HAP-1 (cell line): ENCODE data around the gene XRCC3.

ENCODE experiments used
- DNase-seq, 2 experiments: peaks; one replicate each; pipeline ENCODE4 v3.0.0-alpha.2; 2016 to 2020; ENCODE audit warnings: low spot score in 2 of 2
- H3K27me3 ChIP-seq: fragments of 250-450 bp; sonication (Bioruptor Pico); 2 replicates; pipeline ENCODE4 v1.5.1; 2020; ENCODE audit warnings: low read depth, mild to moderate bottlenecking, moderate library complexity
- H3K36me3 ChIP-seq: fragments of 250-450 bp; sonication (Bioruptor Pico); replicated peaks from 2 replicates; pipeline ENCODE4 v1.5.1; 2020; ENCODE audit warnings: mild to moderate bottlenecking
- H3K4me1 ChIP-seq: fragments of 250-450 bp; sonication (Bioruptor Pico); 2 replicates; pipeline ENCODE4 v1.5.1; 2020; ENCODE audit warnings: mild to moderate bottlenecking
- H3K4me3 ChIP-seq: fragments of 250-450 bp; sonication (Bioruptor Pico); 2 replicates; pipeline ENCODE4 v1.5.1; 2020; ENCODE audit warnings: mild to moderate bottlenecking, moderate library complexity
- H3K9me3 ChIP-seq: fragments of 250-450 bp; sonication (Bioruptor Pico); 2 replicates; pipeline ENCODE4 v1.5.1; 2020; ENCODE audit warnings: mild to moderate bottlenecking, moderate library complexity
- in situ Hi-C: fragments of 300-500 bp; cut with MboI; formaldehyde crosslinking; loops from 3 replicates; pipeline ENCODE4 v1.14.3; 2020; ENCODE audit warnings: low sequenced_read_pairs, inconsistent platforms, mixed read lengths

XRCC3 gene

DNA sequence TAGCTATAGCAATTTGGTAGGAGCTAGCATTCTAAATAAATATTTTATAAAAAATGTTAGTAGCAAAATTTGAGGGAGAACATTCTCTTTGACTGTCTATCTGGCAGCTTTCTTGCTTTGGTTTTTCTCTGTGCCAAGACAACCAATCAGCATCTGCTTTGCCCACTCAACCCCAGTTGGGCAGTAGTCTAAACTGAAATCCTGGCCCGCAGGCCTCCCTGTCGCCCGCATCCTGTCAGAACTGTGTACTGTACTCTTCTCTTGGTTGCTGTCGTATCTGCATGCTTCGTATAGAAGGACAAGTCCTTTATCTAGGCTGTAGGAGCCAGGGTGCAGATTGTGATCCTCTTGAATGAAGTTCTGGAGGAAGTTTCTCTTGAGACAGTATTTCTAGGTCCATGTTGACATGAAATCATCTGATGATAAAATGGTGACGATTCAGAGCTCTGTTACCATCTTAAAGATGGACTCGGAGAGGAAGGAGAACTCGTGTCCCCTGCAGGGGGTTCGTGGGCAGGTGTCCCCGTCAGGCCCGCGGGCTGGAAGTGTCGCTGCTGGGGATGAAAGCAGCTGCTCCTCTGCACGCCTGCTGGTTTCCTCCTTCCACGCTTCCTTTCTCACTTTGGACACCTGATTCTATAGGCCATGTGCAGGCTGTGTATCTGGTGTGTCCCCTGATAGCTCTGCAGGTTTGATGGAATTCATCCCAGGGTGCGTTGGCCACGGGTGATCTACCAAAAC lies 34.6 kb downstream of the XRCC3 start:
- H3K4me3 ChIP-seq = no peak overlapping the region
- no peaks in the 10 kb centered on the region for H3K9me3 ChIP-seq
- no peaks in the 10 kb centered on the region for H3K27me3 ChIP-seq
- H3K4me1 ChIP-seq = no peaks in the 10 kb centered on the region
- no peak for DNase-seq
- H3K36me3 ChIP-seq = peaks cover 91% of the 10 kb centered on the region
- in situ Hi-C loops = loop anchor here (10.0 kb wide), 1 partner anchor 106 kb away; no protein-coding TSS in a partner anchor

DNA sequence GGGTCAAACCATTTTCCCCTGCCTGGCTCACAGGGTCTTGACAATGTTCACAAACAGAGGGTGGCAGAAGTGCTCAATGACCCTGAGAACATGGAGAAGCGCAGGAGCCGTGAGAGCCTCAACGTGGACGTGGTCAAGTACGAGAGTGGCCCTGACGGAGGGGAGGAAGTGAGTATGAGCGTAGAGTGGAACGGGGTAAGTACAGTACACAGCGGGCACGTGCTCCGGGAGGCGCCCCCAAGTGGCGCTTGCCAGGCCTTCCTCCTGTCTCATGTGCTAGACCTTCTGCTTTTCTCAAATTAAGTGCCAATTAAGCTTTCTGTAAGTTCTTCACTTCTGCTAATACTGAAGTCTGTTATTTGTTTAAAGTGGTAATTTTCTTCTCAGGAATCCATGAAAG lies 35.9 kb downstream of the XRCC3 start:
- peak; percentile 17 to 58 for DNase-seq
- Histone ChIP-seq H3K36me3 (peaks cover 93% of the 10 kb centered on the region), H3K27me3 (no peaks in the 10 kb centered on the region), H3K9me3 (no peaks in the 10 kb centered on the region), H3K4me1 (no peaks in the 10 kb centered on the region), H3K4me3 (no peak overlapping the region)
- in situ Hi-C loops = no loop called here

DNA sequence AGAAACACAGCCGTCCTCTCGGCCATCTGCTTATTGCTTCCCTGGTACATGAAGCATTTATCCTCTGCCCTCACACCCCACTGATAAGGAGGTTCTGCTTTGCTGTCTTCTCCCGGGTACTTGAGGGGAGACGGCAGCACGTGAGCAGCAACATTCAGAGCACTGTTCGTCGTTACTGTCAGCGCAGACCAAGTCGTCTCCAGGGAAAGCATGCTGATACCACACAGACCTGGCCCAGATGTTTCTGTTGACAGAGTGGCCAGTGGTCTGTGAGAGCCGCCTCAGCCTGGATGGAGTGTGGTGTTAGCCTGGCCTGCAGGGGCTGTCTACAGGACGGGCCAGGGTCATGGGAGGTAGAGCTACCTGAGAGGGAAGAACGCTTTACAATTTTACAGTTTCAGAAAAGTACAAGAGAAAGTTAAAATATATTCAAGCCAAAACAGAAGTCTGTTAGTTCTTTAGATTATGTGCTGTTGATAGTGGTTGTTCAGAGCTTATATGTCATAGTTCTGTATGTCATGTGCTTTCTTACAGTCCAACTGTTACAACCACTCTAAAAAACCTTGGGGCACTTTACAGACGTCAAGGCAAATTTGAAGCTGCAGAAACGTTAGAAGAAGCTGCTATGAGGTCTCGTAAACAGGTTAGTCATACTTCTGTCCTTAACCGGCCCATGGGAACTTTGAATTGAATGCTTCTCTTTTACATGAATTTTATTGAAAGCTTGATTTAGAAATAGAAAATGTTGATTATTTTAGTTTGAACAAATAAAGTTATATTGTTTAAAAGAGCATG lies 38.2 kb downstream of the XRCC3 start:
- peaks cover 95% of the 10 kb centered on the region for H3K36me3 ChIP-seq
- no peak for DNase-seq
- no peaks in the 10 kb centered on the region for H3K27me3 ChIP-seq
- in situ Hi-C loops = no loop called here
- no peaks in the 10 kb centered on the region for H3K9me3 ChIP-seq
- no peak overlapping the region for H3K4me3 ChIP-seq
- no peaks in the 10 kb centered on the region for H3K4me1 ChIP-seq

GRCh38 chr14:103675957-103676356 lies 39.3 kb downstream of the XRCC3 start:
- H3K9me3 ChIP-seq = no peaks in the 10 kb centered on the region

DNA sequence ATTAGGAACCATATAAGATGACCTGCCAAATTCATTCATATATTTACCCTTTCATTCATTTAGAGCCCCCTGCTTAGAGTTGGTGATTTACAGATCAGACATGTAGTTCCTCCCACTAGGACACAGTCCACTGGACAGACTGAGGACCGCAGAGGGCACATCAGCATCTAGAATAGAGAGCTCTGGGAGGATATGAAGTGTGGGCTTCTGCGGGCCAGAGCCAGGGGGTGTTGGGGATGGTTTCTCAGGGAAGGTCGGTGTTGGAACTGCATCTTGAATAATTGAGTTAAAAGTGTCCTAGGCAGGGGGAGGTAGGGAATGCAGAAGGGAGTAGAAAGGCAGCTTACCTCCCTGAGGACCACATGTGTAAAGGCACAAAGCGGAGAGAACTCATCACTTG lies 43.3 kb downstream of the XRCC3 start:
- Histone ChIP-seq H3K4me1 (peaks cover 7% of the 10 kb centered on the region), H3K36me3 (peaks cover 80% of the 10 kb centered on the region), H3K4me3 (no peak overlapping the region), H3K9me3 (no peaks in the 10 kb centered on the region), H3K27me3 (no peaks in the 10 kb centered on the region)
- DNase-seq = no peak
- in situ Hi-C loops = no loop called here

More at GRCh38 chr14:103675957-103676356, 39.3 kb downstream of the XRCC3 start:
- in situ Hi-C loops = no loop called here
- DNase-seq = no peak
- H3K36me3 ChIP-seq = peaks cover 94% of the 10 kb centered on the region
- no peaks in the 10 kb centered on the region for H3K4me1 ChIP-seq
- no peak overlapping the region for H3K4me3 ChIP-seq
- no peaks in the 10 kb centered on the region for H3K27me3 ChIP-seq

DNA sequence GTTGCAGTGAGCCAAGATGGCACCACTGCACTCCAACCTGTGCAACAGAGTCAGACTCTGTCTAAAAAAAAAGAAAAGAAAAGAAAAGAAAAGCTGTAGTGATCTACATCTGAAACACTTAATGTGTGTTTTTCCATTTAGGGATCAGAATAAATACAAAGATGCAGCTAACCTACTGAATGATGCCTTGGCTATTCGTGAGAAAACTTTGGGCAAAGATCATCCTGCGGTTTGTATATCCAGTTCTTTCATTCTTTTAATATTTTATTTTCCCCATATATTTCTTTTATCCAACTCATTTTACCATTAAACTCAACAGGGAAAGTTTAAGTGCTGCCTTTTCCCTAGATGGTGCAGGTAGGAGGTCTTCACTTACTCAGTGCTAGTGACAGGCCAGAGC lies 45.9 kb downstream of the XRCC3 start:
- Histone ChIP-seq H3K27me3 (no peaks in the 10 kb centered on the region), H3K4me3 (no peak overlapping the region), H3K9me3 (no peaks in the 10 kb centered on the region), H3K4me1 (peaks cover 7% of the 10 kb centered on the region), H3K36me3 (peaks cover 62% of the 10 kb centered on the region)
- DNase-seq = no peak
- in situ Hi-C loops = no loop called here

GRCh38 chr14:103668117-103668516 lies 47.1 kb downstream of the XRCC3 start:
- Histone ChIP-seq H3K4me1 (peaks cover 7% of the 10 kb centered on the region), H3K36me3 (peaks cover 65% of the 10 kb centered on the region)
- in situ Hi-C loops = no loop called here

GRCh38 chr14:103667671-103668070 lies 47.6 kb downstream of the XRCC3 start:
- H3K9me3 ChIP-seq = no peaks in the 10 kb centered on the region
- peaks cover 63% of the 10 kb centered on the region for H3K36me3 ChIP-seq
- peaks cover 7% of the 10 kb centered on the region for H3K4me1 ChIP-seq

More at GRCh38 chr14:103668117-103668516, 47.1 kb downstream of the XRCC3 start:
- Histone ChIP-seq H3K27me3 (no peaks in the 10 kb centered on the region), H3K4me3 (no peak overlapping the region), H3K9me3 (no peaks in the 10 kb centered on the region)
- no peak for DNase-seq

GRCh38 chr14:103663506-103663905 lies 51.7 kb downstream of the XRCC3 start:
- Histone ChIP-seq H3K27me3 (no peaks in the 10 kb centered on the region), H3K4me3 (no peak overlapping the region), H3K9me3 (no peaks in the 10 kb centered on the region), H3K36me3 (peaks cover 71% of the 10 kb centered on the region), H3K4me1 (no peaks in the 10 kb centered on the region)
- no peak for DNase-seq
- in situ Hi-C loops = no loop called here

More at GRCh38 chr14:103667671-103668070, 47.6 kb downstream of the XRCC3 start:
- H3K27me3 ChIP-seq = no peaks in the 10 kb centered on the region
- in situ Hi-C loops = no loop called here
- H3K4me3 ChIP-seq = no peak overlapping the region
- DNase-seq = no peak

DNA sequence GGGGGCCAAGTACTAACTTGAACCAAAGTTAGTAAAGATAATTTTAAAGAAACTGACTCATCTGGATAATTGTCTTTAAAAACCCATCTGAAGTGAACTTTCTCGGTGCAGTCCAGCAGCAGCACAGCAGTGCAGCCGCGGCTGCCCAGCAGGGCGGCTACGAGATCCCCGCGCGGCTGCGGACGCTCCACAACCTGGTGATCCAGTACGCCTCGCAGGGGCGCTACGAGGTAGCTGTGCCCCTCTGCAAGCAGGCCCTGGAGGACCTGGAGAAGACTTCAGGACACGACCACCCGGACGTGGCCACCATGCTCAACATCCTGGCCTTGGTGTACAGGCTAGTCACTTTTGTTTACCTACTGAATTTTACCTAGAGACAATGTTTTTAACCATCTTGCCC lies 52.7 kb downstream of the XRCC3 start:
- in situ Hi-C loops = no loop called here
- Histone ChIP-seq H3K4me1 (no peaks in the 10 kb centered on the region), H3K27me3 (no peaks in the 10 kb centered on the region), H3K9me3 (no peaks in the 10 kb centered on the region), H3K36me3 (peaks cover 70% of the 10 kb centered on the region), H3K4me3 (no peak overlapping the region)
- no peak for DNase-seq

DNA sequence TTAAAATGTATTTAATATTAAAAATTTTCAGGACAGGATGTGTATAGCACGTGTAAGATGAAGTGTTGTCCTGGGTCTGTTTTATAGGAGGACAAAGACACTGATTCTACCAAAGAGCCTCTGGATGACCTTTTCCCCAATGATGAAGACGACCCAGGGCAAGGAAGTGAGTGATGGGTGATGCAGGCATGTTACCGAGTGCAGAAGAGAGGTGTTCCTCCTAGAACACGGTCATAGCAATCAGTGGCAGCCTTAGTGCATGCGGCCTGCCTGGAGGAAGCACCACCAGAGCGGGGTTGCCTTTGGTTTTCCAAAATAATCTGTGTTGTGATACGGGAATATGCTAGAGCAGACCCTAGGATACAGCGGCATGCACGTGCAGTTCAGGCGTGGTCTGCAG lies 53.2 kb downstream of the XRCC3 start:
- in situ Hi-C loops = no loop called here
- Histone ChIP-seq H3K9me3 (no peaks in the 10 kb centered on the region), H3K36me3 (peaks cover 70% of the 10 kb centered on the region), H3K4me1 (no peaks in the 10 kb centered on the region), H3K27me3 (no peaks in the 10 kb centered on the region), H3K4me3 (no peak overlapping the region)
- DNase-seq = no peak

DNA sequence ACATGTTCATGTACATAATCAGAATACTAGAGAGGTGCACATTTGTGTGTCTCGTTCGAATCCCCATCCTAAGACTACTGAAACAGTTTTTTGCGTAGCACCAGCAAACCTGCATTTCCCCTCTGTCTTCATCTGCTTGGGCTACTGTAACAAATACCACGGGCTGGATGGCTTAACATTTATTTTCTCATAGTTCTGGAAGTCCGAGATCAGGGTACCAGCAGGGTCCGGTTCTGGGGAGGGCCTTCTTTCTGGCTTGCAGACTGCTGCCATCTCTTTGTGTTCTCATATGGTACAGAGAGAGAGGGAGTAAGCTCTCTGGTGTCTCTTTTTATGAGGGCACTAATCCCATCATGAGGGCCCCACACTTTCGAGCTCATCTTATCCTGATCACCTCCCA lies 55.6 kb downstream of the XRCC3 start:
- Histone ChIP-seq H3K27me3 (no peaks in the 10 kb centered on the region), H3K9me3 (no peaks in the 10 kb centered on the region), H3K4me1 (no peaks in the 10 kb centered on the region), H3K36me3 (peaks cover 86% of the 10 kb centered on the region), H3K4me3 (no peak overlapping the region)
- DNase-seq = no peak
- in situ Hi-C loops = no loop called here

GRCh38 chr14:103657471-103657870 lies 57.8 kb downstream of the XRCC3 start:
- no peak for DNase-seq
- no peaks in the 10 kb centered on the region for H3K9me3 ChIP-seq
- H3K27me3 ChIP-seq = no peaks in the 10 kb centered on the region
- in situ Hi-C loops = no loop called here
- peaks cover 72% of the 10 kb centered on the region for H3K36me3 ChIP-seq
- no peaks in the 10 kb centered on the region; the same call in 1 of the 2 replicates for H3K4me1 ChIP-seq
- no peak overlapping the region for H3K4me3 ChIP-seq

DNA sequence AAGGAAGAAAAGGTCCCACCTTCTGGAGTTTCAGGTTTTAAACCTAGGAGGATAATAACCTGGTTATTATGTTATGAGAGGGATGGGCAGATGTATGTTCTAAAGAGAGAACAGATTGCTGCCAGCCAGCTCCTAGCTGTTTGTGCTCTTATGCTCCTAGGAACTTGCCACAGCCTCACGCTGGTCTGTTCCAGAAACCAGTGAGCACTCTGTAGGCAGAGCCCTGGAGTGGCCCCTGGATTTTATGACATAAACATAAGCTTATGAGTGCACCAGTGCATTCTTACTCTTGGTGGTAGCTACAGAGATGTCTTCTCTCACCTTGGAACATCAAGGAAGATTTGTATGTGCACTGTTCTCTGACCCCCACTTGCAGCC lies 58.5 kb downstream of the XRCC3 start:
- H3K27me3 ChIP-seq = no peaks in the 10 kb centered on the region
- no peaks in the 10 kb centered on the region; the same call in 1 of the 2 replicates for H3K4me1 ChIP-seq
- no peaks in the 10 kb centered on the region for H3K9me3 ChIP-seq
- peaks cover 67% of the 10 kb centered on the region for H3K36me3 ChIP-seq
- DNase-seq = no peak
- in situ Hi-C loops = no loop called here
- no peak overlapping the region for H3K4me3 ChIP-seq
